SU-DHL-6 (cell line): ENCODE results near the gene STAT5A.

Experiments
- H2AFZ ChIP-seq: fragments of 200-600 bp; sonication (generic); 2 replicates; pipeline ENCODE4 v1.6.1; 2014; ENCODE audit warnings: low read depth, mild to moderate bottlenecking, moderate library complexity, mixed read lengths, antibody characterized with exemption, low read length; ENCODE audit not compliant: severe bottlenecking
- H3F3A ChIP-seq: fragments of 200-600 bp; shearing (Covaris generic); 2 replicates; pipeline ENCODE4 v1.6.0; 2016; ENCODE audit warnings: antibody characterized with exemption, mild to moderate bottlenecking; ENCODE audit not compliant: insufficient read depth
- H3K27ac ChIP-seq: fragments of 200-600 bp; sonication (generic); 2 replicates; pipeline ENCODE4 v1.5.1; 2016; ENCODE audit warnings: low read depth, mild to moderate bottlenecking, low read length, moderate library complexity, mixed read lengths
- H3K27me3 ChIP-seq: fragments of 200-600 bp; sonication (generic), shearing (Covaris generic); 2 replicates; pipeline ENCODE4 v1.6.0; 2014; ENCODE audit warnings: mild to moderate bottlenecking, low read length
- H3K36me3 ChIP-seq: fragments of 200-600 bp; sonication (generic); 2 replicates; pipeline ENCODE4 v1.6.1; 2014; ENCODE audit warnings: mild to moderate bottlenecking, low read length, mixed read lengths
- H3K4me2 ChIP-seq: fragments of 300-600, 200-600 bp; shearing (Covaris generic), sonication (generic); 2 replicates; pipeline ENCODE4 v1.6.0; 2014; ENCODE audit warnings: low read length, low read depth, mild to moderate bottlenecking; ENCODE audit not compliant: poor library complexity, severe bottlenecking
- H3K4me3 ChIP-seq: fragments of 200-600 bp; sonication (generic); 2 replicates; pipeline ENCODE4 v1.5.1; 2014; ENCODE audit warnings: antibody characterized with exemption, low read length, mild to moderate bottlenecking, mixed read lengths; ENCODE audit not compliant: insufficient read depth, poor library complexity, severe bottlenecking
- H3K79me2 ChIP-seq: fragments of 200-600 bp; sonication (generic); 2 replicates; pipeline ENCODE4 v1.6.1; 2014; ENCODE audit warnings: mild to moderate bottlenecking, low read length, moderate library complexity; ENCODE audit not compliant: insufficient read depth
- H3K9ac ChIP-seq: fragments of 200-600 bp; sonication (generic); 2 replicates; pipeline ENCODE4 v1.7.0; 2014; ENCODE audit warnings: mild to moderate bottlenecking, low read length
- H3K9me2 ChIP-seq: fragments of 200-600 bp; sonication (generic); replicated peaks from 2 replicates; pipeline ENCODE4 v1.6.1; 2014; ENCODE audit warnings: low read length; ENCODE audit not compliant: insufficient read depth
- H3K9me3 ChIP-seq: fragments of 200-600 bp; sonication (generic); 2 replicates; pipeline ENCODE4 v1.6.1; 2014; ENCODE audit warnings: low read length, mixed read lengths; ENCODE audit not compliant: insufficient read depth
- H4K20me1 ChIP-seq: fragments of 200-600 bp; sonication (generic); 2 replicates; pipeline ENCODE4 v1.6.1; 2014; ENCODE audit warnings: low read depth, mild to moderate bottlenecking, antibody characterized with exemption, low read length, moderate library complexity, mixed read lengths
- CTCF ChIP-seq: fragments of 200-600 bp; sonication (generic); IDR thresholded peaks from one replicate; pipeline ENCODE4 v1.5.1; 2017; ENCODE audit warnings: antibody characterized with exemption, mild to moderate bottlenecking, low read length, moderate library complexity; ENCODE audit not compliant: insufficient read depth, poor library complexity, severe bottlenecking
- EZH2phosphoT487 ChIP-seq: fragments of 200-600 bp; sonication (generic), shearing (Covaris generic); conservative IDR thresholded peaks from 2 replicates; pipeline ENCODE4 v1.6.1; 2018; ENCODE audit warnings: mild to moderate bottlenecking, antibody characterized with exemption, low read length, moderate library complexity, mixed read lengths

Gene STAT5A

GRCh38 chr17:42274812-42275526 lies 13.3 kb upstream of the STAT5A start:
- no peaks in the 10 kb centered on the region for H3F3A ChIP-seq
- H3K9me3 ChIP-seq: no peaks in the 10 kb centered on the region
- no peaks in the 10 kb centered on the region for H3K9me2 ChIP-seq
- peak overlapping the region; percentile 97 for H2AFZ ChIP-seq
- H3K9ac ChIP-seq: peak overlapping the region; percentile 65
- H4K20me1 ChIP-seq: no peaks in the 10 kb centered on the region
- H3K27ac ChIP-seq: no peak overlapping the region
- peak overlapping the region; percentile 81 for H3K4me2 ChIP-seq
- H3K4me3 ChIP-seq: peak overlapping the region; percentile 87
- TF ChIP-seq EZH2phosphoT487 (no peak), CTCF (no peak)
- H3K36me3 ChIP-seq: no peaks in the 10 kb centered on the region
- no peaks in the 10 kb centered on the region for H3K27me3 ChIP-seq
- H3K79me2 ChIP-seq: no peaks in the 10 kb centered on the region; the same call in 1 of the 2 replicates

GRCh38 chr17:42275527-42276358 lies 12.6 kb upstream of the STAT5A start:
- Histone ChIP-seq H3K36me3 (no peaks in the 10 kb centered on the region), H2AFZ (peak overlapping the region; percentile 97), H3K9me3 (no peaks in the 10 kb centered on the region), H3K79me2 (no peaks in the 10 kb centered on the region; the same call in 1 of the 2 replicates), H3K4me2 (peak overlapping the region; percentile 81), H3K4me3 (peak overlapping the region; percentile 87), H3K27ac (no peak overlapping the region), H3F3A (no peaks in the 10 kb centered on the region), H3K9ac (peak overlapping the region; percentile 65), H3K27me3 (no peaks in the 10 kb centered on the region), H4K20me1 (no peaks in the 10 kb centered on the region), H3K9me2 (no peaks in the 10 kb centered on the region)
- TF ChIP-seq CTCF: no peak
- no peak for TF ChIP-seq EZH2phosphoT487

GRCh38 chr17:42276359-42276608 lies 12.0 kb upstream of the STAT5A start, which contains the start of gene STAT5B:
TSS of gene STAT5B (minus strand) at chr17:42276391. CDS start at chr17:42232127, 44,264 bp downstream.
- Histone ChIP-seq H3K4me3 (peak within 1 kb of the TSS; percentile 87), H3K9me2 (no peaks in the 10 kb centered on the region), H3K27ac (no peak within 1 kb of the TSS), H3K36me3 (no peaks in the 10 kb centered on the region), H3F3A (no peaks in the 10 kb centered on the region), H4K20me1 (no peaks in the 10 kb centered on the region), H3K4me2 (peak within 1 kb of the TSS; percentile 81), H3K27me3 (no peaks in the 10 kb centered on the region), H3K79me2 (no peaks in the 10 kb centered on the region; the same call in 1 of the 2 replicates), H2AFZ (peak within 1 kb of the TSS; percentile 97), H3K9ac (peak within 1 kb of the TSS; percentile 65), H3K9me3 (no peaks in the 10 kb centered on the region)
- no peak for TF ChIP-seq CTCF
- no peak for TF ChIP-seq EZH2phosphoT487
